Mammary epithelial cell (primary cell): ENCODE data around the gene CD79B.

ENCODE experiments used
- CTCF ChIP-seq, 2 donors: IDR thresholded peaks in 1 of 2; conservative IDR thresholded peaks in 1 of 2; 2 replicates each; pipeline ENCODE4 v1.5.1; 2011 to 2012; ENCODE audit warnings: inconsistent platforms in 2 of 2, low read length in 2 of 2, mild to moderate bottlenecking in 2 of 2, control low read depth in 1 of 2, low read depth in 1 of 2; ENCODE audit not compliant: insufficient read depth in 1 of 2; ENCODE audit errors: extremely low read depth in 1 of 2
- EZH2 ChIP-seq: IDR thresholded peaks from 2 replicates; pipeline ENCODE4 v1.6.1; 2012; ENCODE audit warnings: low read length, inconsistent platforms, borderline replicate concordance

GRCh38 chr17:63934183-63935112 lies 2.3 kb upstream of the CD79B start:
- no peak for TF ChIP-seq CTCF (conservative IDR thresholded peaks at IDR 0.05 in 1 of 2, IDR thresholded peaks at IDR 0.05 in 1 of 2; ENCODE audit: extremely low read depth in 1 of 2, insufficient read depth in 1 of 2, low read depth in 1 of 2, low read length in 2 of 2)
- no peak for TF ChIP-seq EZH2
